SK-N-SH (cell line): Measurements from ENCODE around the gene SYT3.

ENCODE experiments used
- EP300 ChIP-seq, 2 experiments: IDR thresholded peaks; 2 replicates each; pipeline versions ENCODE4 v1.4.0 to v1.6.1; 2012; ENCODE audit warnings: borderline replicate concordance in 1 of 2, low read depth in 1 of 2, low read length in 1 of 2
- MAX ChIP-seq: IDR thresholded peaks from 2 replicates; pipeline ENCODE4 v1.4.0; 2012; ENCODE audit warnings: low read depth
- NFIC ChIP-seq: IDR thresholded peaks from 2 replicates; pipeline ENCODE4 v1.4.0; 2012; ENCODE audit warnings: borderline replicate concordance
- POLR2AphosphoS5 ChIP-seq: IDR thresholded peaks from 2 replicates; pipeline ENCODE4 v1.6.1; 2012; ENCODE audit warnings: low read depth, low read length
- RAD21 ChIP-seq: IDR thresholded peaks from 2 replicates; pipeline ENCODE4 v1.6.1; 2012; ENCODE audit warnings: mild to moderate bottlenecking, low read length
- RCOR1 ChIP-seq: fragments of 150-350 bp; IDR thresholded peaks from 2 replicates; pipeline ENCODE4 v1.6.1; 2017; ENCODE audit warnings: antibody characterized with exemption, low read length
- REST ChIP-seq: IDR thresholded peaks from 2 replicates; pipeline ENCODE4 v1.6.1; 2012; ENCODE audit warnings: mild to moderate bottlenecking, low read depth, low read length, moderate library complexity
- SMC3 ChIP-seq: IDR thresholded peaks from 2 replicates; pipeline ENCODE4 v1.6.1; 2012; ENCODE audit warnings: low read depth, low read length, improper control_type of control experiment
- YY1 ChIP-seq: IDR thresholded peaks from 2 replicates; pipeline ENCODE4 v1.4.0; 2012; ENCODE audit warnings: low read depth, mild to moderate bottlenecking
- TF ChIP-seq, protein P1 (sequence below): fragments of 200-600 bp; sonication (generic); IDR thresholded peaks from 2 replicates; pipeline ENCODE4 v1.6.1; 2017; ENCODE audit warnings: antibody characterized with exemption, mild to moderate bottlenecking, moderate library complexity
- TF ChIP-seq, protein P2 (sequence below): IDR thresholded peaks from 2 replicates; pipeline ENCODE4 v1.4.0; 2012; ENCODE audit warnings: low read depth, borderline replicate concordance
- TF ChIP-seq, protein P3 (sequence below): IDR thresholded peaks from 2 replicates; pipeline ENCODE4; 2012

GRCh38 chr19:50678323-50678722, 38.6 kb upstream of the SYT3 start:
- TF ChIP-seq, protein P1, sequence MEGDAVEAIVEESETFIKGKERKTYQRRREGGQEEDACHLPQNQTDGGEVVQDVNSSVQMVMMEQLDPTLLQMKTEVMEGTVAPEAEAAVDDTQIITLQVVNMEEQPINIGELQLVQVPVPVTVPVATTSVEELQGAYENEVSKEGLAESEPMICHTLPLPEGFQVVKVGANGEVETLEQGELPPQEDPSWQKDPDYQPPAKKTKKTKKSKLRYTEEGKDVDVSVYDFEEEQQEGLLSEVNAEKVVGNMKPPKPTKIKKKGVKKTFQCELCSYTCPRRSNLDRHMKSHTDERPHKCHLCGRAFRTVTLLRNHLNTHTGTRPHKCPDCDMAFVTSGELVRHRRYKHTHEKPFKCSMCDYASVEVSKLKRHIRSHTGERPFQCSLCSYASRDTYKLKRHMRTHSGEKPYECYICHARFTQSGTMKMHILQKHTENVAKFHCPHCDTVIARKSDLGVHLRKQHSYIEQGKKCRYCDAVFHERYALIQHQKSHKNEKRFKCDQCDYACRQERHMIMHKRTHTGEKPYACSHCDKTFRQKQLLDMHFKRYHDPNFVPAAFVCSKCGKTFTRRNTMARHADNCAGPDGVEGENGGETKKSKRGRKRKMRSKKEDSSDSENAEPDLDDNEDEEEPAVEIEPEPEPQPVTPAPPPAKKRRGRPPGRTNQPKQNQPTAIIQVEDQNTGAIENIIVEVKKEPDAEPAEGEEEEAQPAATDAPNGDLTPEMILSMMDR, result no peak
- TF ChIP-seq POLR2AphosphoS5 (no peak), SMC3 (no peak), RCOR1 (no peak), EP300 (IDR thresholded peaks at IDR 0.05; ENCODE audit: borderline replicate concordance in 1 of 2, low read depth in 1 of 2, low read length in 1 of 2) (no peak), REST (no peak), YY1 (no peak), NFIC (no peak), RAD21 (no peak), MAX (no peak)
- TF ChIP-seq, protein P2, sequence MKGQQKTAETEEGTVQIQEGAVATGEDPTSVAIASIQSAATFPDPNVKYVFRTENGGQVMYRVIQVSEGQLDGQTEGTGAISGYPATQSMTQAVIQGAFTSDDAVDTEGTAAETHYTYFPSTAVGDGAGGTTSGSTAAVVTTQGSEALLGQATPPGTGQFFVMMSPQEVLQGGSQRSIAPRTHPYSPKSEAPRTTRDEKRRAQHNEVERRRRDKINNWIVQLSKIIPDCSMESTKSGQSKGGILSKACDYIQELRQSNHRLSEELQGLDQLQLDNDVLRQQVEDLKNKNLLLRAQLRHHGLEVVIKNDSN, result no peak
- TF ChIP-seq, protein P3, sequence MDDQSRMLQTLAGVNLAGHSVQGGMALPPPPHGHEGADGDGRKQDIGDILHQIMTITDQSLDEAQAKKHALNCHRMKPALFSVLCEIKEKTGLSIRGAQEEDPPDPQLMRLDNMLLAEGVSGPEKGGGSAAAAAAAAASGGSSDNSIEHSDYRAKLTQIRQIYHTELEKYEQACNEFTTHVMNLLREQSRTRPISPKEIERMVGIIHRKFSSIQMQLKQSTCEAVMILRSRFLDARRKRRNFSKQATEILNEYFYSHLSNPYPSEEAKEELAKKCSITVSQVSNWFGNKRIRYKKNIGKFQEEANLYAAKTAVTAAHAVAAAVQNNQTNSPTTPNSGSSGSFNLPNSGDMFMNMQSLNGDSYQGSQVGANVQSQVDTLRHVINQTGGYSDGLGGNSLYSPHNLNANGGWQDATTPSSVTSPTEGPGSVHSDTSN, result no peak
